PC-3 (cell line): ENCODE results near the gene ELAC2. TPM values are rescaled to one million over a fixed set of nuclear protein-coding genes. Genes with fewer than 3 reads are reported as not detected.

Source experiments
- ATAC-seq: fragments of 200-7000 bp; cut with Tn5 transposase; 2 replicates; pipeline ENCODE4 v1.9.1; 2020; ENCODE audit warnings: mild to moderate bottlenecking, moderate library complexity
- BruUV-seq: library from RNA; stranded (reverse); fragments of 400-500 nt; replicated peaks from 2 replicates; lab custom pipeline; 2021; lab: Mats Ljungman, UMichigan
- CTCF ChIA-PET: fragments of 300-600 bp; sonication (Branson Sonifier 250); formaldehyde crosslinking; loops from one replicate; lab custom pipeline; 2022; ENCODE audit warnings: antibody characterized with exemption; lab: Charles Lee
- POLR2A ChIA-PET: fragments of 300-600 bp; sonication (Branson Sonifier 250); formaldehyde crosslinking; loops from one replicate; lab custom pipeline; 2022; ENCODE audit warnings: antibody characterized with exemption; ENCODE audit not compliant: unreplicated experiment; lab: Charles Lee
- DNase-seq: peaks from one replicate; pipeline ENCODE4 v3.0.0-alpha.2; 2015
- H2AFZ ChIP-seq: fragments of 300-600 bp; sonication (generic); 2 replicates; pipeline ENCODE4 v1.6.0; 2016; ENCODE audit warnings: antibody characterized with exemption, low read length
- H3F3A ChIP-seq: fragments of 300-600 bp; sonication (generic); one replicate; pipeline ENCODE4 v1.6.0; 2017; ENCODE audit warnings: antibody characterized with exemption, low read length, control low read depth, mild to moderate bottlenecking; ENCODE audit not compliant: unreplicated experiment
- H3K27ac ChIP-seq: fragments of 300-600 bp; sonication (generic); 2 replicates; pipeline ENCODE4 v1.5.1; 2016; ENCODE audit warnings: mild to moderate bottlenecking, low read length
- H3K27me3 ChIP-seq: fragments of 300-600 bp; sonication (generic); 2 replicates; pipeline ENCODE4 v1.6.1; 2016; ENCODE audit warnings: low read length, mixed read lengths
- H3K36me3 ChIP-seq: fragments of 300-600 bp; sonication (generic); 2 replicates; pipeline ENCODE4 v1.6.1; 2016; ENCODE audit warnings: low read depth, mixed run types, low read length, mixed read lengths
- H3K4me1 ChIP-seq: fragments of 300-600 bp; sonication (generic); 2 replicates; pipeline ENCODE4 v1.5.1; 2016; ENCODE audit warnings: low read length; ENCODE audit not compliant: insufficient read depth
- H3K4me2 ChIP-seq: fragments of 300-600 bp; sonication (generic); 2 replicates; pipeline ENCODE4 v1.6.0; 2016; ENCODE audit warnings: low read length
- H3K4me3 ChIP-seq: fragments of 300-600 bp; sonication (generic); 2 replicates; pipeline ENCODE4 v1.5.1; 2016; ENCODE audit warnings: mild to moderate bottlenecking, low read length, mixed read lengths
- H3K79me2 ChIP-seq: fragments of 300-600 bp; sonication (generic); 2 replicates; pipeline ENCODE4 v1.6.1; 2017; ENCODE audit warnings: low read length, mixed read lengths
- H3K9ac ChIP-seq: fragments of 300-600 bp; sonication (generic); 2 replicates; pipeline ENCODE4 v1.6.0; 2016; ENCODE audit warnings: mild to moderate bottlenecking, low read length
- H3K9me2 ChIP-seq: fragments of 300-600 bp; sonication (generic); replicated peaks from 2 replicates; pipeline ENCODE4 v1.6.1; 2016; ENCODE audit warnings: mixed run types, low read length, mixed read lengths
- H3K9me3 ChIP-seq: fragments of 300-600 bp; sonication (generic); 2 replicates; pipeline ENCODE4 v1.6.1; 2016; ENCODE audit warnings: low read length, mixed read lengths
- H4K20me1 ChIP-seq: fragments of 300-600 bp; sonication (generic); 2 replicates; pipeline ENCODE4 v1.6.1; 2016; ENCODE audit warnings: low read length, mixed read lengths
- CTCF ChIP-seq: fragments of 300-600 bp; sonication (generic); conservative IDR thresholded peaks from 2 replicates; pipeline ENCODE4 v1.5.1; 2017; ENCODE audit warnings: antibody characterized with exemption, low read depth, mild to moderate bottlenecking, low read length
- EZH2 ChIP-seq: fragments of 300-600 bp; sonication (generic); IDR thresholded peaks from one replicate; pipeline ENCODE4 v1.6.1; 2017; ENCODE audit warnings: antibody characterized with exemption, mild to moderate bottlenecking, low read length; ENCODE audit not compliant: unreplicated experiment
- EZH2phosphoT487 ChIP-seq: fragments of 300-600 bp; sonication (generic); IDR thresholded peaks from 2 replicates; pipeline ENCODE4 v1.6.1; 2018; ENCODE audit warnings: mild to moderate bottlenecking, antibody characterized with exemption, low read length, borderline replicate concordance
- intact Hi-C: fragments of 100-400 bp; cut with micrococcal nuclease; formaldehyde crosslinking; loops from 2 replicates; pipeline ENCODE4 v1.9.0; 2023
- total RNA-seq: library from RNA; depleted of rRNA; stranded (reverse); fragments of >200 nt; gene quantifications from 2 replicates; pipeline ENCODE4 v1.2.3, GENCODE V29; 2014

ELAC2 gene
- total RNA-seq, 1 experiment from 2014 or later: 270 TPM

GRCh38 chr17:13055131-13055530 lies 37.3 kb upstream of the ELAC2 start:
- H2AFZ ChIP-seq: no peak overlapping the region
- no peaks in the 10 kb centered on the region for H4K20me1 ChIP-seq
- H3K4me1 ChIP-seq: no peaks in the 10 kb centered on the region
- ATAC-seq (no peak), DNase-seq (no peak)
- no peaks in the 10 kb centered on the region for H3F3A ChIP-seq
- no peaks in the 10 kb centered on the region for H3K36me3 ChIP-seq
- CTCF ChIA-PET: no interaction called here
- H3K27ac ChIP-seq: no peak overlapping the region
- H3K79me2 ChIP-seq: no peaks in the 10 kb centered on the region
- no peak overlapping the region for H3K4me3 ChIP-seq
- 0 out of 2 replicates have a peak, but pooled peaks cover 5% of the 10 kb centered on the region for H3K9me3 ChIP-seq
- intact Hi-C loops: no loop called here
- H3K4me2 ChIP-seq: no peak overlapping the region
- H3K27me3 ChIP-seq: peaks cover 80% of the 10 kb centered on the region
- H3K9ac ChIP-seq: no peak overlapping the region
- POLR2A ChIA-PET: no interaction called here
- H3K9me2 ChIP-seq: no peaks in the 10 kb centered on the region
- no peak for TF ChIP-seq EZH2
- no TSS peak for BruUV-seq

GRCh38 chr17:13054666-13055065 lies 36.8 kb upstream of the ELAC2 start:
- no peaks in the 10 kb centered on the region for H3F3A ChIP-seq
- H3K79me2 ChIP-seq: no peaks in the 10 kb centered on the region
- H4K20me1 ChIP-seq: no peaks in the 10 kb centered on the region
- ATAC-seq (no peak), DNase-seq (no peak)
- no peaks in the 10 kb centered on the region for H3K4me1 ChIP-seq
- H3K27ac ChIP-seq: no peak overlapping the region
- TF ChIP-seq EZH2: no peak
- no peak for TF ChIP-seq CTCF
- TF ChIP-seq EZH2phosphoT487: no peak
- CTCF ChIA-PET: no interaction called here
- no peak overlapping the region for H2AFZ ChIP-seq
- POLR2A ChIA-PET: no interaction called here
- no peak overlapping the region for H3K4me2 ChIP-seq
- H3K9ac ChIP-seq: no peak overlapping the region
- no TSS peak for BruUV-seq
- H3K36me3 ChIP-seq: no peaks in the 10 kb centered on the region
- H3K9me2 ChIP-seq: no peaks in the 10 kb centered on the region
- 0 out of 2 replicates have a peak, but pooled peaks cover 5% of the 10 kb centered on the region for H3K9me3 ChIP-seq
- intact Hi-C loops: no loop called here
- H3K4me3 ChIP-seq: no peak overlapping the region
- peaks cover 82% of the 10 kb centered on the region for H3K27me3 ChIP-seq

- Histone ChIP-seq H3K79me2 (no peaks in the 10 kb centered on the region), H3K27ac (no peak overlapping the region), H3K4me1 (no peaks in the 10 kb centered on the region), H3K4me2 (no peak overlapping the region), H4K20me1 (no peaks in the 10 kb centered on the region), H3K4me3 (no peak overlapping the region), H2AFZ (no peak overlapping the region), H3K9me3 (0 out of 2 replicates have a peak, but pooled peaks cover 5% of the 10 kb centered on the region), H3F3A (no peaks in the 10 kb centered on the region), H3K9me2 (no peaks in the 10 kb centered on the region), H3K27me3 (peaks cover 88% of the 10 kb centered on the region), H3K36me3 (no peaks in the 10 kb centered on the region), H3K9ac (no peak overlapping the region)
- DNase-seq: no peak
- TF ChIP-seq CTCF (no peak), EZH2phosphoT487 (no peak), EZH2 (no peak)
- ChIA-PET POLR2A (no interaction called here), CTCF (no interaction called here)
- intact Hi-C loops: no loop called here
- ATAC-seq: no peak
- BruUV-seq: no TSS peak
Observed at GRCh38 chr17:13051915-13052314, 34.1 kb upstream of the ELAC2 start.
